Measurements from ENCODE around the gene CCDC197.

- no peak for TF ChIP-seq CEBPB (IDR thresholded peaks at IDR 0.05)
- no peak for TF ChIP-seq CREB1 (IDR thresholded peaks at IDR 0.05; ENCODE audit: low read depth)
- TF ChIP-seq RAD21 (IDR thresholded peaks at IDR 0.05; ENCODE audit: low read depth), result no peak
- no peak for TF ChIP-seq TAF1 (IDR thresholded peaks at IDR 0.05; ENCODE audit: low read depth)
Observed at GRCh38 chr14:93960108-93960475, 37.0 kb upstream of the CCDC197 start.
